HG02981 (cell line): ENCODE results near the gene MRPL33.
A peak's percentile ranks its signal among the peaks of the same experiment; 100 is the strongest.

Experiments
- ATAC-seq: cut with Tn5 transposase; IDR thresholded peaks from one replicate; pipeline ENCODE4 v1.9.1; 2021; ENCODE audit warnings: mild to moderate bottlenecking, moderate library complexity; ENCODE audit not compliant: unreplicated experiment

MRPL33 gene

GRCh38 chr2:27771548-27772335 is at the start of gene MRPL33:
Gene MRPL33, plus strand, starts transcription at chr2:27771719. Its CDS starts 59 bp downstream, at chr2:27771778.
- peak; percentile 95 for ATAC-seq

- ATAC-seq: no peak
Observed at GRCh38 chr2:27721884-27722485, 49.5 kb upstream of the MRPL33 start.

GRCh38 chr2:27723372-27724144 is 48.0 kb upstream of the MRPL33 start:
- no peak for ATAC-seq

GRCh38 chr2:27724191-27724590 is 47.3 kb upstream of the MRPL33 start:
- no peak for ATAC-seq

- no peak for ATAC-seq
Observed at GRCh38 chr2:27724905-27725701, 46.4 kb upstream of the MRPL33 start.

- ATAC-seq: no peak
Observed at GRCh38 chr2:27727257-27727656, 44.3 kb upstream of the MRPL33 start.

GRCh38 chr2:27728081-27728858 is 43.2 kb upstream of the MRPL33 start:
- ATAC-seq: no peak

GRCh38 chr2:27729198-27729597 is 42.3 kb upstream of the MRPL33 start:
- no peak for ATAC-seq

- no peak for ATAC-seq
Observed at GRCh38 chr2:27729614-27730013, 41.9 kb upstream of the MRPL33 start.

GRCh38 chr2:27730261-27730662 is 41.3 kb upstream of the MRPL33 start:
- ATAC-seq: no peak

GRCh38 chr2:27730980-27731691 is 40.4 kb upstream of the MRPL33 start:
- ATAC-seq: no peak

- ATAC-seq: no peak
Observed at GRCh38 chr2:27734305-27734704, 37.2 kb upstream of the MRPL33 start.

- no peak for ATAC-seq
Observed at GRCh38 chr2:27735263-27735904, 36.1 kb upstream of the MRPL33 start.

GRCh38 chr2:27736031-27736889 is 35.3 kb upstream of the MRPL33 start:
- ATAC-seq: no peak

- no peak for ATAC-seq
Observed at GRCh38 chr2:27736890-27737204, 34.7 kb upstream of the MRPL33 start.

GRCh38 chr2:27737676-27738348 is 33.7 kb upstream of the MRPL33 start:
- no peak for ATAC-seq

GRCh38 chr2:27738349-27739057 is 33.0 kb upstream of the MRPL33 start:
- no peak for ATAC-seq
